Mesenchymal stem cell (in vitro differentiated cells and primary cell): Measurements from ENCODE around the gene SLK.

Source experiments
- DNase-seq: peaks from one replicate; pipeline ENCODE4 v3.0.0-alpha.2; 2013
- H2AFZ ChIP-seq: one replicate; pipeline ENCODE4 v1.6.1; 2013; ENCODE audit warnings: low read depth, mild to moderate bottlenecking, control low read depth, inconsistent platforms, low read length, moderate library complexity
- H2AK5ac ChIP-seq: 2 replicates; pipeline ENCODE4 v1.6.1; 2013; ENCODE audit warnings: low read length, moderate library complexity, mild to moderate bottlenecking, inconsistent platforms; ENCODE audit not compliant: severe bottlenecking
- H2BK120ac ChIP-seq: one replicate; pipeline ENCODE4 v1.6.1; 2013; ENCODE audit warnings: low read depth, mild to moderate bottlenecking, inconsistent platforms, low read length, moderate library complexity
- H2BK12ac ChIP-seq, 2 experiments: one replicate each; pipeline ENCODE4 v1.6.1; 2013; ENCODE audit warnings: inconsistent platforms in 2 of 2, low read length in 2 of 2, mild to moderate bottlenecking in 2 of 2, moderate library complexity in 2 of 2, control low read depth in 1 of 2
- H2BK15ac ChIP-seq: one replicate; pipeline ENCODE4 v1.6.1; 2013; ENCODE audit warnings: mild to moderate bottlenecking, low read depth, inconsistent platforms; ENCODE audit not compliant: poor library complexity, severe bottlenecking
- H2BK5ac ChIP-seq: 2 replicates; pipeline ENCODE4 v1.6.1; 2013; ENCODE audit warnings: low read depth, mild to moderate bottlenecking, low read length, control low read depth, inconsistent platforms; ENCODE audit not compliant: poor library complexity, severe bottlenecking
- H3K14ac ChIP-seq, 2 experiments: one replicate each; pipeline ENCODE4 v1.6.1; 2013; ENCODE audit warnings: inconsistent platforms in 2 of 2, low read length in 2 of 2, control low read depth in 1 of 2, mild to moderate bottlenecking in 1 of 2, moderate library complexity in 1 of 2
- H3K18ac ChIP-seq, 2 experiments: one replicate each; pipeline ENCODE4 v1.6.1; 2013; ENCODE audit warnings: inconsistent platforms in 2 of 2, low read length in 2 of 2, control low read depth in 1 of 2, low read depth in 1 of 2, mild to moderate bottlenecking in 1 of 2
- H3K23ac ChIP-seq, 2 experiments: one replicate each; pipeline ENCODE4 v1.6.1; 2013; ENCODE audit warnings: inconsistent platforms in 2 of 2, low read length in 2 of 2, mild to moderate bottlenecking in 2 of 2, moderate library complexity in 2 of 2, control low read depth in 1 of 2
- H3K27ac ChIP-seq: 2 replicates; pipeline ENCODE4 v1.5.1; 2013; ENCODE audit warnings: mild to moderate bottlenecking, moderate library complexity, low read length, control low read depth, inconsistent platforms; ENCODE audit not compliant: poor library complexity, severe bottlenecking
- H3K27me3 ChIP-seq, 2 experiments: 2 replicates each; pipeline versions ENCODE4 v1.6.1 to v1.7.0; 2013; ENCODE audit warnings: low read length in 2 of 2, mild to moderate bottlenecking in 2 of 2, moderate library complexity in 2 of 2, control low read depth in 1 of 2, inconsistent platforms in 1 of 2; ENCODE audit not compliant: control insufficient read depth in 1 of 2, insufficient read depth in 1 of 2
- H3K36me3 ChIP-seq, 2 experiments: 2 replicates each; pipeline versions ENCODE4 v1.6.1 to v1.7.0; 2013; ENCODE audit warnings: low read length in 2 of 2, control low read depth in 1 of 2, inconsistent platforms in 1 of 2, low read depth in 1 of 2, mild to moderate bottlenecking in 1 of 2; ENCODE audit not compliant: insufficient read depth in 2 of 2, control insufficient read depth in 1 of 2
- H3K4ac ChIP-seq, 2 experiments: one replicate each; pipeline ENCODE4 v1.6.1; 2013; ENCODE audit warnings: inconsistent platforms in 2 of 2, low read length in 2 of 2, mild to moderate bottlenecking in 2 of 2, moderate library complexity in 2 of 2, control low read depth in 1 of 2, low read depth in 1 of 2
- H3K4me1 ChIP-seq: 2 replicates; pipeline ENCODE4 v1.6.1; 2013; ENCODE audit warnings: low read depth, low read length, control low read depth; ENCODE audit not compliant: control insufficient read depth, insufficient read depth
- H3K4me2 ChIP-seq: 2 replicates; pipeline ENCODE4 v1.6.1; 2013; ENCODE audit warnings: low read length, mild to moderate bottlenecking, inconsistent platforms; ENCODE audit not compliant: poor library complexity, severe bottlenecking
- H3K4me3 ChIP-seq, 2 experiments: 2 replicates each; pipeline versions ENCODE4 v1.5.1 to v1.7.0; 2013; ENCODE audit warnings: low read length in 2 of 2, mild to moderate bottlenecking in 2 of 2, control low read depth in 1 of 2, low read depth in 1 of 2; ENCODE audit not compliant: insufficient read depth in 1 of 2
- H3K79me1 ChIP-seq: replicated peaks from 2 replicates; pipeline ENCODE4 v1.6.1; 2013; ENCODE audit warnings: mild to moderate bottlenecking, control low read depth, low read length, inconsistent platforms; ENCODE audit not compliant: poor library complexity, severe bottlenecking
- H3K9ac ChIP-seq: 2 replicates; pipeline ENCODE4 v1.7.0; 2013; ENCODE audit warnings: mild to moderate bottlenecking, low read length, moderate library complexity
- H3K9me3 ChIP-seq: 2 replicates; pipeline ENCODE4 v1.7.0; 2013; ENCODE audit warnings: mild to moderate bottlenecking, low read length; ENCODE audit not compliant: control insufficient read depth
- H4K8ac ChIP-seq: one replicate; pipeline ENCODE4 v1.6.1; 2013; ENCODE audit warnings: inconsistent platforms, mild to moderate bottlenecking, low read length, moderate library complexity
- H4K91ac ChIP-seq: one replicate; pipeline ENCODE4 v1.6.1; 2013; ENCODE audit warnings: mild to moderate bottlenecking, low read length, inconsistent platforms
- WGBS: methylation state at CpG from one replicate; pipeline ENCODE4 v1.1.7; 2013; ENCODE audit warnings: mixed read lengths; 5-methylcytosine and 5-hydroxymethylcytosine counted together

The SLK gene

GRCh38 chr10:104046651-104047050, 79.7 kb downstream of the SLK start:
- Histone ChIP-seq H3K4ac (no peak overlapping the region), H2BK5ac (no peak overlapping the region), H3K4me1 (no peaks in the 10 kb centered on the region), H3K4me3 (no peak overlapping the region), H3K9ac (peak overlapping the region; percentile 10), H4K91ac (no peak overlapping the region), H3K18ac (no peak overlapping the region), H2AK5ac (no peak overlapping the region), H3K36me3 (no peaks in the 10 kb centered on the region), H3K27ac (no peak overlapping the region), H2BK120ac (no peak overlapping the region), H2BK15ac (no peak overlapping the region), H3K4me2 (no peak overlapping the region), H3K79me1 (no peaks in the 10 kb centered on the region), H2AFZ (no peak overlapping the region), H3K9me3 (no peaks in the 10 kb centered on the region), H3K23ac (no peak overlapping the region), H4K8ac (no peak overlapping the region), H3K14ac (no peak overlapping the region), H2BK12ac (no peak overlapping the region), H3K27me3 (peaks cover 0 to 3% of the 10 kb centered on the region in 2 experiments)
- 90% methylated on average over 6 of the region's 6 CpGs for WGBS
- DNase-seq = no peak

- Histone ChIP-seq H4K91ac (no peak overlapping the region), H2BK120ac (no peak overlapping the region), H3K4me3 (no peak overlapping the region), H3K14ac (no peak overlapping the region), H3K9me3 (no peaks in the 10 kb centered on the region), H3K4ac (no peak overlapping the region), H2AK5ac (no peak overlapping the region), H2BK15ac (no peak overlapping the region), H3K18ac (no peak overlapping the region), H3K23ac (no peak overlapping the region), H3K9ac (peak overlapping the region; percentile 70), H3K27me3 (no peaks in the 10 kb centered on the region), H3K79me1 (no peaks in the 10 kb centered on the region), H3K36me3 (no peaks in the 10 kb centered on the region), H3K4me2 (no peak overlapping the region), H2AFZ (no peak overlapping the region), H3K4me1 (peaks cover 3% of the 10 kb centered on the region), H2BK12ac (no peak overlapping the region), H2BK5ac (no peak overlapping the region), H3K27ac (no peak overlapping the region), H4K8ac (no peak overlapping the region)
- no peak for DNase-seq
- WGBS = 80% methylated on average over 8 of the region's 8 CpGs
Observed at GRCh38 chr10:104049504-104050250, 82.7 kb downstream of the SLK start.

- H3K4me2 ChIP-seq = no peak overlapping the region
- no peak overlapping the region for H2BK120ac ChIP-seq
- no peak overlapping the region for H2BK15ac ChIP-seq
- H3K9ac ChIP-seq = no peak overlapping the region
- peak; percentile 28 for DNase-seq
- 68% methylated on average over 2 of the region's 2 CpGs for WGBS
- no peaks in the 10 kb centered on the region for H3K79me1 ChIP-seq
- H3K36me3 ChIP-seq = no peaks in the 10 kb centered on the region
- H3K23ac ChIP-seq = no peak overlapping the region
- no peak overlapping the region for H4K8ac ChIP-seq
- no peak overlapping the region for H2AFZ ChIP-seq
- H3K14ac ChIP-seq = no peak overlapping the region
- no peak overlapping the region for H3K18ac ChIP-seq
- no peak overlapping the region for H2BK5ac ChIP-seq
- H3K27me3 ChIP-seq = no peaks in the 10 kb centered on the region
- no peaks in the 10 kb centered on the region for H3K9me3 ChIP-seq
- no peak overlapping the region for H3K4me3 ChIP-seq
- H4K91ac ChIP-seq = no peak overlapping the region
- H3K4me1 ChIP-seq = peaks cover 3% of the 10 kb centered on the region
- no peak overlapping the region for H3K4ac ChIP-seq
- H3K27ac ChIP-seq = no peak overlapping the region
- no peak overlapping the region for H2BK12ac ChIP-seq
- H2AK5ac ChIP-seq = no peak overlapping the region
Observed at GRCh38 chr10:104052431-104052830, 85.5 kb downstream of the SLK start.

- Histone ChIP-seq H2AK5ac (no peak overlapping the region), H3K27me3 (no peaks in the 10 kb centered on the region), H4K8ac (no peak overlapping the region), H3K18ac (no peak overlapping the region), H2BK12ac (no peak overlapping the region), H3K4me3 (no peak overlapping the region), H2AFZ (no peak overlapping the region), H3K4me2 (no peak overlapping the region), H2BK15ac (no peak overlapping the region), H3K9me3 (no peaks in the 10 kb centered on the region), H2BK120ac (no peak overlapping the region), H3K4me1 (peaks cover 3% of the 10 kb centered on the region), H3K14ac (no peak overlapping the region), H2BK5ac (no peak overlapping the region), H3K36me3 (no peaks in the 10 kb centered on the region), H4K91ac (no peak overlapping the region), H3K27ac (no peak overlapping the region), H3K79me1 (no peaks in the 10 kb centered on the region), H3K23ac (no peak overlapping the region), H3K4ac (no peak overlapping the region), H3K9ac (no peak overlapping the region)
- DNase-seq = no peak
- 93% methylated on average over 4 of the region's 4 CpGs for WGBS
Observed at GRCh38 chr10:104053201-104053600, 86.3 kb downstream of the SLK start.
